GM23338 (cell line): ENCODE results near the gene BROX. TPM values are rescaled to one million over a fixed set of nuclear protein-coding genes. Genes with fewer than 3 reads are reported as not detected.

Experiments used
- ATAC-seq: fragments of 200-7000 bp; cut with Tn5 transposase; 3 replicates; pipeline ENCODE4 v1.9.1; 2020
- DNase-seq: peaks from one replicate; pipeline ENCODE4 v3.0.0-alpha.2; 2015; ENCODE audit warnings: low spot score
- H2AFZ ChIP-seq: fragments of 200-600 bp; sonication (generic); 2 replicates; pipeline ENCODE4 v1.8.0; 2016; ENCODE audit warnings: antibody characterized with exemption, mild to moderate bottlenecking, moderate library complexity
- H3F3A ChIP-seq: fragments of 200-600 bp; sonication (generic); replicated peaks from 2 replicates; pipeline ENCODE4 v1.8.0; 2017; ENCODE audit warnings: antibody characterized with exemption, mixed run types, low read depth
- H3K27ac ChIP-seq: fragments of 200-600 bp; sonication (generic); 2 replicates; pipeline ENCODE4 v1.6.1; 2016; ENCODE audit warnings: low read depth
- H3K27me3 ChIP-seq: fragments of 200-600 bp; sonication (generic); 2 replicates; pipeline ENCODE4 v1.8.0; 2016; ENCODE audit warnings: mild to moderate bottlenecking, mixed run types, moderate library complexity; ENCODE audit not compliant: insufficient read depth
- H3K36me3 ChIP-seq: fragments of 200-600 bp; sonication (generic); 2 replicates; pipeline ENCODE4 v1.8.0; 2016; ENCODE audit warnings: mild to moderate bottlenecking; ENCODE audit not compliant: insufficient read depth
- H3K4me1 ChIP-seq: fragments of 200-600 bp; sonication (generic); 2 replicates; pipeline ENCODE4 v1.8.0; 2016; ENCODE audit warnings: mild to moderate bottlenecking, moderate library complexity; ENCODE audit not compliant: insufficient read depth
- H3K4me2 ChIP-seq: fragments of 200-600 bp; sonication (generic); 2 replicates; pipeline ENCODE4 v1.7.1; 2017; ENCODE audit warnings: mixed run types
- H3K4me3 ChIP-seq: fragments of 200-600 bp; sonication (generic); 2 replicates; pipeline ENCODE4 v1.6.1; 2016; ENCODE audit warnings: mixed run types
- H3K79me2 ChIP-seq: fragments of 200-600 bp; sonication (generic); replicated peaks from 2 replicates; pipeline ENCODE4 v1.8.0; 2017; ENCODE audit warnings: mild to moderate bottlenecking; ENCODE audit not compliant: insufficient read depth
- H3K9me2 ChIP-seq: fragments of 200-600 bp; sonication (generic); 2 replicates; pipeline ENCODE4 v1.8.0; 2017; ENCODE audit not compliant: insufficient read depth
- H4K20me1 ChIP-seq: fragments of 200-600 bp; sonication (generic); replicated peaks from 2 replicates; pipeline ENCODE4 v1.8.0; 2017; ENCODE audit warnings: mild to moderate bottlenecking; ENCODE audit not compliant: insufficient read depth
- H3K27ac Mint-ChIP-seq: 2 replicates; pipeline ENCODE4 v1.8.0; 2020; ENCODE audit warnings: inconsistent platforms, mild to moderate bottlenecking, moderate library complexity, mixed read lengths
- H3K27me3 Mint-ChIP-seq: 3 replicates; pipeline ENCODE4 v1.8.0; 2022; ENCODE audit warnings: low read depth, mild to moderate bottlenecking, moderate library complexity, mixed read lengths, inconsistent platforms; ENCODE audit not compliant: insufficient read depth, poor library complexity
- H3K36me3 Mint-ChIP-seq: 3 replicates; pipeline ENCODE4 v1.8.0; 2021; ENCODE audit warnings: low read depth, mild to moderate bottlenecking, inconsistent platforms, moderate library complexity, mixed read lengths
- H3K4me1 Mint-ChIP-seq: 3 replicates; pipeline ENCODE4 v1.8.0; 2020; ENCODE audit warnings: mild to moderate bottlenecking, inconsistent platforms, mixed read lengths
- H3K4me3 Mint-ChIP-seq: 3 replicates; pipeline ENCODE4 v1.8.0; 2021; ENCODE audit warnings: moderate library complexity, mild to moderate bottlenecking, inconsistent platforms, mixed read lengths
- H3K9me3 Mint-ChIP-seq: 3 replicates; pipeline ENCODE4 v1.8.0; 2020; ENCODE audit warnings: moderate library complexity, mild to moderate bottlenecking, inconsistent platforms, mixed read lengths
- EZH2phosphoT487 ChIP-seq: fragments of 200-600 bp; sonication (generic); IDR thresholded peaks from one replicate; pipeline ENCODE4 v1.8.1; 2018; ENCODE audit warnings: antibody characterized with exemption; ENCODE audit not compliant: unreplicated experiment
- JUNB ChIP-seq: IDR thresholded peaks from one replicate; pipeline ENCODE4 v1.6.1; 2016; ENCODE audit warnings: antibody characterized with exemption; ENCODE audit not compliant: unreplicated experiment
- POLR2AphosphoS5 ChIP-seq: IDR thresholded peaks from 2 replicates; pipeline ENCODE4 v1.6.1; 2016; ENCODE audit warnings: antibody characterized with exemption, low read depth
- REST ChIP-seq: IDR thresholded peaks from one replicate; pipeline ENCODE4 v1.6.1; 2018; ENCODE audit warnings: antibody characterized with exemption; ENCODE audit not compliant: unreplicated experiment
- polyA plus RNA-seq: library from polyadenylated mRNA; unstranded; fragments of >200 nt; fragmentation: Nextera tagmentation; extraction: Ambion mirVana; gene quantifications from 2 replicates; pipeline ENCODE4 v1.2.1, GENCODE V29; 2016
- total RNA-seq: library from RNA; depleted of rRNA; stranded (reverse); fragments of >200 nt; shearing (Covaris generic); gene quantifications from 2 replicates; pipeline ENCODE4 v1.2.3, GENCODE V29; 2014

BROX gene
- total and polyA plus RNA-seq, 2 experiments from 2014 or later, result 26.5 to 32.3 TPM

- TF ChIP-seq REST, result no peak
- no peak for TF ChIP-seq POLR2AphosphoS5
Measured at GRCh38 chr1:222694927-222695326, 17.4 kb upstream of the BROX start (continued).

GRCh38 chr1:222696741-222697140 lies 15.6 kb upstream of the BROX start:
- no peaks in the 10 kb centered on the region for H3K4me1 Mint-ChIP-seq
- no peak overlapping the region for H3K27ac ChIP-seq
- H3K9me2 ChIP-seq, result no peaks in the 10 kb centered on the region
- H3K79me2 ChIP-seq, result peaks cover 27% of the 10 kb centered on the region
- ATAC-seq (no peak), DNase-seq (no peak)
- no peaks in the 10 kb centered on the region for H3F3A ChIP-seq
- H3K4me1 ChIP-seq, result no peaks in the 10 kb centered on the region
- H3K4me3 ChIP-seq, result no peak overlapping the region
- TF ChIP-seq JUNB, result no peak
- H3K36me3 Mint-ChIP-seq, result peaks cover 29% of the 10 kb centered on the region
- no peaks in the 10 kb centered on the region for H3K27me3 ChIP-seq
- H4K20me1 ChIP-seq, result no peaks in the 10 kb centered on the region; the same call in none of the 2 replicates
- no peak overlapping the region for H3K27ac Mint-ChIP-seq
- H2AFZ ChIP-seq, result no peak overlapping the region
- H3K4me3 Mint-ChIP-seq, result no peak overlapping the region
- H3K4me2 ChIP-seq, result no peak overlapping the region
- no peaks in the 10 kb centered on the region for H3K36me3 ChIP-seq
- no peaks in the 10 kb centered on the region for H3K27me3 Mint-ChIP-seq
- H3K9me3 Mint-ChIP-seq, result peaks cover 3% of the 10 kb centered on the region; the same call in 1 of the 3 replicates

GRCh38 chr1:222697203-222697602 lies 15.2 kb upstream of the BROX start:
- no peaks in the 10 kb centered on the region for H3F3A ChIP-seq
- Mint-ChIP-seq H3K27ac (no peak overlapping the region), H3K4me1 (no peaks in the 10 kb centered on the region), H3K9me3 (peaks cover 3% of the 10 kb centered on the region; the same call in 1 of the 3 replicates), H3K27me3 (no peaks in the 10 kb centered on the region), H3K36me3 (peaks cover 31% of the 10 kb centered on the region), H3K4me3 (no peak overlapping the region)
- peaks cover 28% of the 10 kb centered on the region for H3K79me2 ChIP-seq
- no peaks in the 10 kb centered on the region for H3K9me2 ChIP-seq
- H3K27ac ChIP-seq, result no peak overlapping the region
- H3K4me2 ChIP-seq, result no peak overlapping the region
- H3K27me3 ChIP-seq, result no peaks in the 10 kb centered on the region
- H3K4me1 ChIP-seq, result no peaks in the 10 kb centered on the region
- ATAC-seq (no peak), DNase-seq (no peak)
- no peaks in the 10 kb centered on the region; the same call in none of the 2 replicates for H4K20me1 ChIP-seq
- peaks cover 4% of the 10 kb centered on the region; the same call in 1 of the 2 replicates for H3K36me3 ChIP-seq
- TF ChIP-seq EZH2phosphoT487 (no peak), REST (no peak)
- no peak overlapping the region for H2AFZ ChIP-seq
- no peak overlapping the region for H3K4me3 ChIP-seq
